HepG2 (cell line): ENCODE results near the gene SLC13A3. TPM values are rescaled to one million over a fixed set of nuclear protein-coding genes. Genes with fewer than 3 reads are reported as not detected.

ENCODE experiments used
- ATAC-seq: fragments of 200-7000 bp; cut with Tn5 transposase; 3 replicates; pipeline ENCODE4 v1.9.1; 2020; ENCODE audit warnings: mild to moderate bottlenecking, moderate library complexity
- BruUV-seq: library from RNA; stranded (reverse); fragments of 400-500 nt; replicated peaks from 2 replicates; lab custom pipeline; 2021; lab: Mats Ljungman, UMichigan
- CTCF ChIA-PET: fragments of 300-600 bp; formaldehyde crosslinking; extraction: SDS; loops from one replicate; lab custom pipeline; 2021; ENCODE audit warnings: low total read pairs, inconsistent platforms, low intra/inter-chr PET ratio; lab: Yijun Ruan, JAX
- POLR2A ChIA-PET: fragments of 350-600 bp; sonication (Branson Sonifier 250); formaldehyde crosslinking; loops from one replicate; lab custom pipeline; 2020; ENCODE audit warnings: antibody characterized with exemption, inconsistent platforms; lab: Yijun Ruan, JAX
- DNase-seq: peaks from one replicate; pipeline ENCODE4 v3.0.0-alpha.2; 2015; ENCODE audit warnings: low spot score
- FAIRE-seq: peaks from 3 replicates; lab custom pipeline; 2011; peaks lifted over from hg19 to GRCh38; lab: Jason Lieb, UNC
- H2AFZ ChIP-seq: one replicate; pipeline ENCODE4 v1.6.1; 2011; ENCODE audit warnings: low read length, inconsistent platforms
- H3K27ac ChIP-seq: fragments of 300-600 bp; 3 replicates; pipeline ENCODE4 v1.8.0; 2011; ENCODE audit warnings: mixed run types, mild to moderate bottlenecking, mixed read lengths, low read length, inconsistent platforms; ENCODE audit not compliant: insufficient read depth; ENCODE audit errors: extremely low read length
- H3K27me3 ChIP-seq, 2 experiments: fragments of 200-600 bp in 1 of 2; 2 replicates in 1 of 2; 3 replicates in 1 of 2; pipeline versions ENCODE4 v1.6.0 to v1.8.0; 2011; ENCODE audit warnings: low read length in 2 of 2, mild to moderate bottlenecking in 2 of 2, moderate library complexity in 2 of 2, inconsistent platforms in 1 of 2; ENCODE audit not compliant: insufficient read depth in 2 of 2, control insufficient read depth in 1 of 2
- H3K36me3 ChIP-seq, 2 experiments: fragments of 200-600 bp in 1 of 2; replicated peaks in 1 of 2; 2 replicates in 1 of 2; 3 replicates in 1 of 2; pipeline versions ENCODE4 v1.5.1 to v1.8.0; 2011; ENCODE audit warnings: low read length in 2 of 2, inconsistent platforms in 1 of 2; ENCODE audit not compliant: insufficient read depth in 2 of 2, control insufficient read depth in 1 of 2
- H3K4me1 ChIP-seq: 2 replicates; pipeline ENCODE4 v1.5.1; 2012; ENCODE audit warnings: low read length, inconsistent platforms; ENCODE audit not compliant: insufficient read depth
- H3K4me2 ChIP-seq: 2 replicates; pipeline ENCODE4 v1.6.0; 2011; ENCODE audit warnings: low read depth, low read length, inconsistent platforms
- H3K4me3 ChIP-seq, 3 experiments: fragments of 200-600 bp in 1 of 3; sonication (generic), shearing (Covaris generic) in 1 of 3; replicated peaks in 1 of 3; 2 replicates each; pipeline ENCODE4 v1.5.1; 2011 to 2016; ENCODE audit warnings: low read length in 3 of 3, inconsistent platforms in 2 of 3, low read depth in 2 of 3, mild to moderate bottlenecking in 2 of 3, control low read depth in 1 of 3, mixed read lengths in 1 of 3; ENCODE audit not compliant: insufficient read depth in 1 of 3
- H3K79me2 ChIP-seq: one replicate; pipeline ENCODE4 v1.6.1; 2011; ENCODE audit warnings: low read length, inconsistent platforms; ENCODE audit not compliant: insufficient read depth
- H3K9ac ChIP-seq: 2 replicates; pipeline ENCODE4 v1.6.0; 2011; ENCODE audit warnings: mild to moderate bottlenecking, low read depth, low read length, inconsistent platforms; ENCODE audit not compliant: insufficient read depth
- H3K9me3 ChIP-seq: 2 replicates; pipeline ENCODE4 v1.5.1; 2012; ENCODE audit warnings: mild to moderate bottlenecking, low read length
- H4K20me1 ChIP-seq: 2 replicates; pipeline ENCODE4 v1.6.0; 2011; ENCODE audit warnings: inconsistent platforms, mild to moderate bottlenecking, low read length, moderate library complexity; ENCODE audit not compliant: insufficient read depth
- ARNT ChIP-seq: fragments of 450-650 bp; IDR thresholded peaks from 2 replicates; pipeline ENCODE4 v1.6.1; 2017
- ATF7 ChIP-seq, 2 experiments: fragments of 450-650 bp in 1 of 2; sonication (generic) in 1 of 2; formaldehyde crosslinking in 1 of 2; IDR thresholded peaks; 2 replicates each; pipeline versions ENCODE4 v1.4.0 to v1.6.1; 2016 to 2020; ENCODE audit warnings: antibody characterized with exemption in 1 of 2, mild to moderate bottlenecking in 1 of 2, missing genetic modification reagents in 1 of 2
- FOSL2 ChIP-seq: sonication (generic); formaldehyde crosslinking; IDR thresholded peaks from 2 replicates; pipeline ENCODE4 v1.4.0; 2020; ENCODE audit warnings: missing genetic modification reagents
- FOXP1 ChIP-seq, 2 experiments: fragments of 450-650 bp in 1 of 2; IDR thresholded peaks; 2 replicates each; pipeline ENCODE4 v1.6.1; 2017 to 2018; ENCODE audit warnings: antibody characterized with exemption in 1 of 2
- HNRNPK ChIP-seq: fragments of 200-400 bp; formaldehyde crosslinking; IDR thresholded peaks from 2 replicates; pipeline ENCODE4 v1.6.1; 2018; ENCODE audit warnings: low read length, low read depth, moderate library complexity, mild to moderate bottlenecking; ENCODE audit not compliant: poor library complexity, severe bottlenecking
- IKZF1 ChIP-seq: fragments of 450-650 bp; IDR thresholded peaks from 2 replicates; pipeline ENCODE4 v1.7.1; 2016
- LCORL ChIP-seq, 2 experiments: fragments of 450-650 bp in 1 of 2; sonication (generic) in 1 of 2; formaldehyde crosslinking in 1 of 2; IDR thresholded peaks; 2 replicates each; pipeline versions ENCODE4 v1.5.0 to v1.6.1; 2017 to 2020; ENCODE audit warnings: antibody characterized with exemption in 1 of 2, missing genetic modification reagents in 1 of 2
- MIXL1 ChIP-seq: IDR thresholded peaks from 2 replicates; pipeline ENCODE4 v1.6.1; 2016
- NBN ChIP-seq: fragments of 450-650 bp; conservative IDR thresholded peaks from 2 replicates; pipeline ENCODE4 v1.6.1; 2017
- PCBP2 ChIP-seq: fragments of 200-400 bp; formaldehyde crosslinking; optimal IDR thresholded peaks from 2 replicates; pipeline ENCODE3; 2018; ENCODE audit warnings: low read length, low read depth; ENCODE audit not compliant: poor library complexity, severe bottlenecking
- TBX3 ChIP-seq: fragments of 450-650 bp; IDR thresholded peaks from 2 replicates; pipeline ENCODE4 v1.6.1; 2017; ENCODE audit warnings: antibody characterized with exemption, mild to moderate bottlenecking, inconsistent platforms, borderline replicate concordance
- THYN1 ChIP-seq: sonication (generic); formaldehyde crosslinking; IDR thresholded peaks from 2 replicates; pipeline ENCODE4 v1.8.1; 2023; ENCODE audit warnings: low read depth, mild to moderate bottlenecking, moderate library complexity, missing genetic modification reagents, borderline replicate concordance
- ZBTB40 ChIP-seq, 2 experiments: fragments of 450-650 bp in 1 of 2; sonication (generic) in 1 of 2; formaldehyde crosslinking in 1 of 2; IDR thresholded peaks; 2 replicates each; pipeline versions ENCODE4 v1.6.1 to v1.8.0; 2016 to 2022; ENCODE audit warnings: antibody characterized with exemption in 1 of 2, mild to moderate bottlenecking in 1 of 2, missing genetic modification reagents in 1 of 2
- ZKSCAN1 ChIP-seq: fragments of 150-350 bp; IDR thresholded peaks from 2 replicates; pipeline ENCODE4 v1.6.1; 2014; ENCODE audit warnings: low read length
- ZKSCAN5 ChIP-seq: sonication (generic); formaldehyde crosslinking; IDR thresholded peaks from 2 replicates; pipeline ENCODE4 v1.5.1; 2020; ENCODE audit warnings: mild to moderate bottlenecking, missing genetic modification reagents
- ZNF17 ChIP-seq: sonication (generic); formaldehyde crosslinking; IDR thresholded peaks from 2 replicates; pipeline ENCODE4 v1.5.0; 2020; ENCODE audit warnings: mild to moderate bottlenecking, missing genetic modification reagents
- ZNF24 ChIP-seq: fragments of 450-650 bp; IDR thresholded peaks from 2 replicates; pipeline ENCODE4 v1.6.1; 2017; ENCODE audit warnings: antibody characterized with exemption, mild to moderate bottlenecking
- WGBS: methylation state at CpG from one replicate; pipeline ENCODE4 v1.1.6; 2017; ENCODE audit warnings: low lambda C conversion rate; 5-methylcytosine and 5-hydroxymethylcytosine counted together
- in situ Hi-C: cut with HindIII; loops from 2 replicates; pipeline ENCODE4 v1.10.0; 2017; ENCODE audit warnings: low pct_unique_long_range_greater_than_20kb; ENCODE audit not compliant: extremely low pct_ligation_motif_present
- intact Hi-C: fragments of 100-400 bp; cut with micrococcal nuclease; formaldehyde crosslinking; loops from one replicate; pipeline ENCODE4 v1.10.0; 2022; ENCODE audit not compliant: unreplicated experiment
- polyA plus RNA-seq, 8 experiments: library from polyadenylated mRNA; depleted of rRNA in 3 of 8; stranded (reverse) in 7 of 8; unstranded in 1 of 8; fragments of >200 nt; fragmentation: Illumina TruSeq in 4 of 8; extraction: Trizol in 4 of 8; gene quantifications; 2 replicates each; pipeline versions ENCODE4 v1.2.1 to v1.2.3, GENCODE V29; 2011 to 2016; ENCODE audit warnings: low read depth in 4 of 8, missing spikeins in 1 of 8, mixed read lengths in 1 of 8; ENCODE audit not compliant: insufficient read depth in 1 of 8
- total RNA-seq, 5 experiments: library from RNA; depleted of rRNA; stranded (reverse); fragments of >200 nt; fragmentation: Illumina TruSeq; extraction: Trizol; gene quantifications; 2 replicates each; pipeline ENCODE4 v1.2.3, GENCODE V29; 2016; ENCODE audit warnings: low read depth in 1 of 5

Gene SLC13A3
- total and polyA plus RNA-seq, 2 of the 13 experiments (the other 11 are each of a cell fraction or from before 2014, with no cell fraction given) = 66.5 to 76.0 TPM

DNA sequence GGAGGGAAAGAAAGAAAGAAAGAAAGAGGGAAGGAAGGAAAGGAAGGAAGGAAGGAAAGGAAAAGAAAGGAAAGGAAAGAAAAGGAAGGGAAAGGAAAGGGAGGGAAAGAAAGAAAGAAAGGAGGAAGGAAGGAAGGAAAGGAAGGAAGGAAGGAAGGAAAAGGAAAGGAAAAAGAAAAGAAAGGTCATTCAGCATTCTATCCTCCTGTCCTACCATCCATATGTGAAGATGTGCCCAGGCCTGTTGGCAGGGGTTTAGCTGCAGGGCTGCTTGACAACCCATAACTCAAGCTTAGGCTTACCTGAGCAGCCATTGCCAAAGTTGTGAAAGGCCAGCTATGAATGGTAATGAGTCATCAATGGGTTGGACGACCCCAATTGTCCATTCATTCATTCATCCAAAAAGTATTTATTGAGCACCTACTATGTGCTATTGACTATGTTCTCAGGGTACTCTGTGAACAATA is 50.9 kb downstream of the SLC13A3 start:
- Histone ChIP-seq H3K4me1 (peaks cover 67% of the 10 kb centered on the region), H3K4me3 (no peak overlapping the region), H3K27me3 (no peaks in the 10 kb centered on the region), H3K27ac (no peak overlapping the region), H3K9ac (no peak overlapping the region), H4K20me1 (no peaks in the 10 kb centered on the region), H2AFZ (no peak overlapping the region), H3K4me2 (no peak overlapping the region), H3K79me2 (no peaks in the 10 kb centered on the region), H3K36me3 (peaks cover 0 to 13% of the 10 kb centered on the region in 2 experiments; a peak in 2 of 5 replicates), H3K9me3 (no peaks in the 10 kb centered on the region)
- 93% methylated on average over 1 of the region's 1 CpG for WGBS
- no peak for FAIRE-seq
- ChIA-PET CTCF (no interaction called here), POLR2A (no interaction called here)
- intact Hi-C loops (no loop called here), in situ Hi-C loops (no loop called here)
- no peak for ATAC-seq
- BruUV-seq = no TSS peak
- no peak for DNase-seq
- TF ChIP-seq IKZF1 (peak; percentile 89; the same call in 1 of the 2 replicates), THYN1 (CRISPR knock-in tag) (no peak), ZBTB40 (IDR thresholded peaks at IDR 0.05) (peak; percentile 23; the same call in 1 of the 2 replicates), ZBTB40 (CRISPR knock-in tag; IDR thresholded peaks at IDR 0.05) (no peak), FOXP1 (IDR thresholded peaks at IDR 0.05) (0 out of 2 replicates have a peak, but pooled peaks have one; percentile 14), FOXP1 (CRISPR knock-in tag; IDR thresholded peaks at IDR 0.05) (no peak), MIXL1 (CRISPR knock-in tag) (no peak), ARNT (0 out of 2 replicates have a peak, but pooled peaks have one; percentile 44), PCBP2 (peak; percentile 37), HNRNPK (peak; percentile 83), ATF7 (IDR thresholded peaks at IDR 0.05) (0 out of 2 replicates have a peak, but pooled peaks have one; percentile 5), ATF7 (CRISPR knock-in tag; IDR thresholded peaks at IDR 0.05) (no peak), ZKSCAN1 (peak; percentile 88), ZNF17 (no peak), NBN (peak; percentile 90; the same call in 1 of the 2 replicates), ZNF24 (peak; percentile 79), TBX3 (no peak), LCORL (IDR thresholded peaks at IDR 0.05) (peak; percentile 28; the same call in 1 of the 2 replicates), LCORL (CRISPR knock-in tag; IDR thresholded peaks at IDR 0.05) (no peak), ZKSCAN5 (CRISPR knock-in tag) (no peak), FOSL2 (CRISPR knock-in tag) (peak; percentile 63)
